ENCODE measurements around the gene KPNB1. TPM values are rescaled to one million over a fixed set of nuclear protein-coding genes. Genes with fewer than 3 reads are reported as not detected.
A peak's percentile ranks its signal among the peaks of the same experiment; 100 is the strongest.

KPNB1 gene
- total RNA-seq, 1 experiment from 2014 or later: 742 TPM

DNA sequence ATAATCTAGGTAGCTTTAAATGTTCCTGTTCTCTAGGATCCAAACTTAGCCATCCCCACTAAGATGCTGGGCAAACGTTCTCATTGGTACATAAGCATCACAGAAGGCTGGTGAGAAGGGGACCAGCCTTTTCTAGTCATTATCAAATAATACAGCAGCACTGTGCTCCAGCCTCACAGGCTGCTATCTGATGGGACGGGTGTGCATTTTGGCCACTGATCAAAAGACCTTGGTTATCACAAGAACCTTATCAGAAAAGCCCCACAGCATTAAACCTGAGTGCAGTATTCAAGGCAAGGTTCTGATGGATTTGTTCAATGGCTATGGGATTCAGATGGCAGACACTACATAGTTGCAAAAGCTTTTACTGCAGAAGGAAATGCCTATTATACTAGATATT is 19.1 kb upstream of the KPNB1 start:
- Histone ChIP-seq H3K18ac (ENCODE audit: insufficient read length, low read depth, low read length) (no peak overlapping the region), H2AK5ac (ENCODE audit: insufficient read length, low read length) (no peak overlapping the region), H2AFZ (ENCODE audit: low read length) (no peak overlapping the region), H3K9me3 (ENCODE audit: control insufficient read depth, low read depth, low read length) (no peaks in the 10 kb centered on the region), H2BK5ac (ENCODE audit: insufficient read length, low read length) (no peak overlapping the region), H4K5ac (ENCODE audit: insufficient read length, low read depth, low read length) (peak overlapping the region; percentile 65), H4K91ac (ENCODE audit: insufficient read length, low read depth, low read length) (no peak overlapping the region), H2BK20ac (ENCODE audit: low read depth, low read length, poor library complexity, severe bottlenecking) (no peak overlapping the region), H3K56ac (ENCODE audit: insufficient read length, low read depth, low read length) (no peak overlapping the region), H3K23me2 (ENCODE audit: insufficient read length, low read depth, low read length, poor library complexity, severe bottlenecking) (no peaks in the 10 kb centered on the region), H3K79me2 (ENCODE audit: insufficient read depth, low read length) (no peaks in the 10 kb centered on the region), H3T11ph (ENCODE audit: low read length) (no peak overlapping the region), H3K79me1 (ENCODE audit: insufficient read depth, low read depth, low read length, poor library complexity, severe bottlenecking) (no peaks in the 10 kb centered on the region), H3K23ac (ENCODE audit: insufficient read length, low read depth, low read length) (no peak overlapping the region), H3K4me2 (ENCODE audit: insufficient read depth, insufficient read length, low read length) (no peak overlapping the region), H2BK15ac (ENCODE audit: low read depth, low read length) (no peak overlapping the region), H3K9ac (ENCODE audit: extremely low read depth, insufficient read length, low read length) (no peak overlapping the region), H3K27me3 (ENCODE audit: insufficient read depth, low read length) (no peaks in the 10 kb centered on the region), H3K4ac (ENCODE audit: low read depth, low read length) (no peak overlapping the region), H3K4me1 (ENCODE audit: insufficient read depth, low read length) (no peaks in the 10 kb centered on the region), H3K27ac (ENCODE audit: insufficient read length, low read depth, low read length) (no peak overlapping the region), H2BK120ac (ENCODE audit: low read depth, low read length, poor library complexity, severe bottlenecking) (no peak overlapping the region), H2BK12ac (ENCODE audit: insufficient read length, low read depth, low read length) (no peak overlapping the region), H4K20me1 (ENCODE audit: control insufficient read depth, insufficient read depth, insufficient read length) (no peaks in the 10 kb centered on the region), H3K14ac (ENCODE audit: insufficient read depth, low read length) (no peak overlapping the region), H4K8ac (replicated peaks; ENCODE audit: insufficient read length, low read depth, low read length) (no peak overlapping the region)
- Mint-ChIP-seq H3K4me1 (no peaks in the 10 kb centered on the region), H3K9me3 (no peaks in the 10 kb centered on the region), H3K4me3 (no peak overlapping the region), H3K27ac (no peak overlapping the region), H3K36me3 (ENCODE audit: insufficient read depth in 1 of 3, low read depth in 3 of 3) (peaks cover 0 to 5% (median 2%) of the 10 kb centered on the region in 3 experiments; a peak in 3 of 7 replicates), H3K27me3 (ENCODE audit: low read depth) (no peaks in the 10 kb centered on the region)
- TF ChIP-seq, protein P1, sequence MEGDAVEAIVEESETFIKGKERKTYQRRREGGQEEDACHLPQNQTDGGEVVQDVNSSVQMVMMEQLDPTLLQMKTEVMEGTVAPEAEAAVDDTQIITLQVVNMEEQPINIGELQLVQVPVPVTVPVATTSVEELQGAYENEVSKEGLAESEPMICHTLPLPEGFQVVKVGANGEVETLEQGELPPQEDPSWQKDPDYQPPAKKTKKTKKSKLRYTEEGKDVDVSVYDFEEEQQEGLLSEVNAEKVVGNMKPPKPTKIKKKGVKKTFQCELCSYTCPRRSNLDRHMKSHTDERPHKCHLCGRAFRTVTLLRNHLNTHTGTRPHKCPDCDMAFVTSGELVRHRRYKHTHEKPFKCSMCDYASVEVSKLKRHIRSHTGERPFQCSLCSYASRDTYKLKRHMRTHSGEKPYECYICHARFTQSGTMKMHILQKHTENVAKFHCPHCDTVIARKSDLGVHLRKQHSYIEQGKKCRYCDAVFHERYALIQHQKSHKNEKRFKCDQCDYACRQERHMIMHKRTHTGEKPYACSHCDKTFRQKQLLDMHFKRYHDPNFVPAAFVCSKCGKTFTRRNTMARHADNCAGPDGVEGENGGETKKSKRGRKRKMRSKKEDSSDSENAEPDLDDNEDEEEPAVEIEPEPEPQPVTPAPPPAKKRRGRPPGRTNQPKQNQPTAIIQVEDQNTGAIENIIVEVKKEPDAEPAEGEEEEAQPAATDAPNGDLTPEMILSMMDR (conservative IDR thresholded peaks at IDR 0.05): no peak
- no peak for DNase-seq
- no CpG with 5 or more reads among the region's 2 CpGs for WGBS (ENCODE audit: extremely low coverage, insufficient read length, low lambda C conversion rate)
